Small intestine (tissue), 7 donors: ENCODE measurements around the gene EXOC4. TPM values are rescaled to one million over a fixed set of nuclear protein-coding genes. Genes with fewer than 3 reads are reported as not detected.

Experiments used
- DNase-seq, 2 donors: peaks; one replicate each; pipeline versions ENCODE4 v3.0.0 to v3.0.0-alpha.2; 2013
- FAIRE-seq: peaks from 2 replicates; lab custom pipeline; 2012; peaks lifted over from hg19 to GRCh38; lab: Jason Lieb, UNC
- H3K27ac ChIP-seq, 3 donors: one replicate each; pipeline ENCODE4 v1.5.1; 2013; ENCODE audit warnings: low read length in 2 of 3, mild to moderate bottlenecking in 2 of 3, control low read depth in 1 of 3, inconsistent platforms in 1 of 3, low read depth in 1 of 3, moderate library complexity in 1 of 3
- H3K27me3 ChIP-seq, 3 donors: one replicate each; pipeline ENCODE4 v1.6.1; 2013; ENCODE audit warnings: low read length in 3 of 3, inconsistent platforms in 1 of 3; ENCODE audit not compliant: control insufficient read depth in 3 of 3, insufficient read depth in 3 of 3
- H3K36me3 ChIP-seq, 3 donors: one replicate each; pipeline ENCODE4 v1.6.1; 2013; ENCODE audit warnings: low read length in 3 of 3, inconsistent platforms in 1 of 3, low read depth in 1 of 3, mild to moderate bottlenecking in 1 of 3, moderate library complexity in 1 of 3; ENCODE audit not compliant: control insufficient read depth in 3 of 3, insufficient read depth in 2 of 3
- H3K4me1 ChIP-seq, 3 donors: one replicate each; pipeline ENCODE4 v1.6.1; 2013; ENCODE audit warnings: low read length in 2 of 3, inconsistent platforms in 1 of 3, low read depth in 1 of 3, mild to moderate bottlenecking in 1 of 3, moderate library complexity in 1 of 3; ENCODE audit not compliant: control insufficient read depth in 3 of 3, insufficient read depth in 2 of 3
- H3K4me3 ChIP-seq, 3 donors: one replicate each; pipeline ENCODE4 v1.5.1; 2013; ENCODE audit warnings: low read length in 3 of 3, control low read depth in 1 of 3, inconsistent platforms in 1 of 3, low read depth in 1 of 3, mild to moderate bottlenecking in 1 of 3, moderate library complexity in 1 of 3
- H3K9me3 ChIP-seq, 2 donors: one replicate each; pipeline ENCODE4 v1.6.1; 2013; ENCODE audit warnings: low read depth in 1 of 2, low read length in 1 of 2; ENCODE audit not compliant: control insufficient read depth in 2 of 2, insufficient read depth in 1 of 2
- WGBS, 3 donors: extraction: QIAGEN DNeasy Blood & Tissue Kit; methylation state at CpG; one replicate each; pipeline ENCODE4 v1.1.7; 2013; 5-methylcytosine and 5-hydroxymethylcytosine counted together
- polyA plus RNA-seq, 4 donors: library from polyadenylated mRNA; stranded (reverse) in 3 of 4; unstranded in 1 of 4; fragments of 200-250 nt in 3 of 4; fragments of 120-200 nt in 1 of 4; gene quantifications; one replicate each; pipeline versions ENCODE4 v1.2.1 to v1.2.3, GENCODE V29; 2013
- donor health status: healthy with polysubstance abuse.
- donor health status: control.
- donor health status: control.
- donor health status: Bipolar disorder and iron deficiency.
- donor health status: healthy.

The EXOC4 gene
- polyA plus RNA-seq, 4 donors, result 10.5 to 46.8 (median 18.8) TPM

DNA sequence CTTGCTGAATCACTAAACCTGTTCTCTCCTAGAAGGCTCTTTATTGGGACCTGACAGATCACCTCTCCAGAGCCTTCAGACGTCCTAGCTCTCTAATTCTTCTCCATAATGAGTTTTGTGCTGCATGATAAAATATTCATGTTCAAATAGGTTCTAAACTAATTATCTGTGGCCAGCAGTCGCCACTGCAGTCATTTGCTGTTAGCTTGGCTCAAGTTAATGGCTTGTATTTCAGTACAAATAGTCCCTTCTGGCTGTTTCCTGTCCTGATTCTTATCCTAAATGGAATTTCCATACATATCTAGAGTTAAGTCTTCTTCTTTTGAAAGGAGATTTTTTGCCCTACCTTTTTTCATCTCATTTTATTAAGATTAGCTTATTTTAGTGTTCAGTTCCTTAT is 303.2 kb downstream of the EXOC4 start:
- H3K9me3 ChIP-seq, result no peaks in the 10 kb centered on the region
- 42 to 47% (median 42%) methylated on average over 2 of the region's 2 CpGs for WGBS, 3 donors
- H3K4me1 ChIP-seq, result no peaks in the 10 kb centered on the region
- DNase-seq, result no peak
- no peak overlapping the region for H3K4me3 ChIP-seq
- no peaks in the 10 kb centered on the region for H3K27me3 ChIP-seq
- peaks cover 0 to 2% (median 0%) of the 10 kb centered on the region in 3 donors for H3K36me3 ChIP-seq
- H3K27ac ChIP-seq, result no peak overlapping the region
- no peak for FAIRE-seq

DNA sequence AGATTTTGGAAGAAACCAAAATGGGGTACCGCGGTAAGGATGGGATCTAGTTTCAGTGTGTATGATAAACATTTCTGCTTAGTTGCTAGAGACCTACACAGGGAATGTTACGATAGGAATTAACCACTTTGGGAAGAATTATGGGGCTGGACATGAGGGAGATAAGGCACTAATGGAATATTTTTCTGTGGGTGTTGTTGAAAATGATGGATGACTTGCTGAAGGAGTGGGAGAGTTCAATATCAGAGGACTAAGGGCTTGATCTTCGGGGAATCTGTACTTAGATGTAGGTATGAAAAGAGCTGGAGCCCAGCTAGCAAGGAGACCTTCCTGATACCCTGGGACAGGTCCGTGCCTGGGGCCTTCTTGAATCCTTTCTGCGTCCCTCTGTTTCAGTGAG is 303.7 kb downstream of the EXOC4 start:
- H3K27me3 ChIP-seq, result no peaks in the 10 kb centered on the region
- no peaks in the 10 kb centered on the region for H3K4me1 ChIP-seq
- no peaks in the 10 kb centered on the region for H3K9me3 ChIP-seq
- H3K4me3 ChIP-seq, result no peak overlapping the region
- peaks cover 0 to 2% (median 0%) of the 10 kb centered on the region in 3 donors for H3K36me3 ChIP-seq
- no peak overlapping the region for H3K27ac ChIP-seq
- no peak for DNase-seq
- 95 to 96% (median 95%) methylated on average over 6 of the region's 6 CpGs for WGBS, 3 donors
- FAIRE-seq, result no peak

DNA sequence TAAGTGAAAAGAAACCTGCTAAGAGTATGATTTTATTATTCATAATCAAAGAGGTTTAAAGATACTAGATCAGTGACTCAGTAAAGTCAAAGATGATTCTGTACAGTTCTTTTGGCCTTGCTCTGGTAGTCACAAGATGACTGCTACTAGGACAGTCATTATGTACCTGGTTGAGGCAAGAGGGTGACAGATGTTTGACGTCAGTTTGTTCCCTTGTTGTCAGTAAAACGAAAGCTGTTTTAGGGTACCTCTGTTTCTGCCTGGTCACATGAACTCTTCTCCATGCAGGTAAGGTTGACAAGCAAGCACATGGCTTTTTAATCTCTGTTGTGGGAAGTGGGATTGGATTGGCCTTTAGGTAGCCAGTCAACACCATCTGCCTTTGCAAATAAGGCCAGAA is 308.0 kb downstream of the EXOC4 start:
- DNase-seq (no peak), FAIRE-seq (no peak)
- no peaks in the 10 kb centered on the region for H3K4me1 ChIP-seq
- peaks cover 0 to 2% (median 0%) of the 10 kb centered on the region in 3 donors for H3K36me3 ChIP-seq
- WGBS, 3 donors, result 86 to 93% (median 88%) methylated on average over 2 of the region's 2 CpGs
- no peaks in the 10 kb centered on the region for H3K9me3 ChIP-seq
- no peak overlapping the region for H3K4me3 ChIP-seq
- no peak overlapping the region for H3K27ac ChIP-seq
- no peaks in the 10 kb centered on the region for H3K27me3 ChIP-seq

GRCh38 chr7:133561396-133561795 is 308.5 kb downstream of the EXOC4 start:
- no peaks in the 10 kb centered on the region for H3K9me3 ChIP-seq
- WGBS, 3 donors, result 95 to 99% (median 96%) methylated on average over 3 of the region's 3 CpGs
- FAIRE-seq, result no peak

GRCh38 chr7:133562621-133563020 is 309.7 kb downstream of the EXOC4 start:
- FAIRE-seq (no peak), DNase-seq (no peak)
- 86 to 96% (median 93%) methylated on average over 4 of the region's 4 CpGs for WGBS, 3 donors
- no peak overlapping the region for H3K27ac ChIP-seq
- H3K36me3 ChIP-seq, result peaks cover 0 to 1% (median 0%) of the 10 kb centered on the region in 3 donors
- H3K4me3 ChIP-seq, result no peak overlapping the region
- no peaks in the 10 kb centered on the region for H3K4me1 ChIP-seq
- H3K9me3 ChIP-seq, result peaks cover 0 to 4% of the 10 kb centered on the region in 2 donors
- H3K27me3 ChIP-seq, result no peaks in the 10 kb centered on the region

More at GRCh38 chr7:133561396-133561795, 308.5 kb downstream of the EXOC4 start:
- DNase-seq, result no peak
- peaks cover 0 to 2% (median 0%) of the 10 kb centered on the region in 3 donors for H3K36me3 ChIP-seq
- H3K27me3 ChIP-seq, result no peaks in the 10 kb centered on the region
- H3K4me1 ChIP-seq, result no peaks in the 10 kb centered on the region
- H3K27ac ChIP-seq, result no peak overlapping the region
- no peak overlapping the region for H3K4me3 ChIP-seq

DNA sequence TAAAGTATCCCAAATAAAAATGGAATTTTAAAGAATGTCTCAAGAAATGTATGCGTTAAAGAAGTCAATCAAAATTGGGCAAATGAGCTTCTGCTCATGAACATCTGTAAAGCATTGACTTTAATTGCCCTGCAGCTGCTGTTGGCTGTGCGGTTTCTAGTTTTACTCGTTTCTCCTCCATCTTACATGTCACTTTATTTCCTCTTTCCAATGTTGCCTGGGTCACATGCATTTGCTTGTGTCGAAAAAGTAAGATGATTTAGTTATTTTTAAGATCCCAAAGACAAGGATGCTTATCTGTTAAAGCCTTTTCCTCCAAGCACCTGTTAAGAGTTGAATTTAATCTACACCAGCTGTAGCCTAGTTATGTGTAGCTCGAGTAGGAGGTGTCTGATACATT is 310.4 kb downstream of the EXOC4 start:
- WGBS, 3 donors, result 72 to 90% (median 86%) methylated on average over 5 of the region's 5 CpGs
- Histone ChIP-seq H3K27ac (no peak overlapping the region), H3K36me3 (no peaks in the 10 kb centered on the region), H3K4me1 (no peaks in the 10 kb centered on the region), H3K9me3 (peaks cover 0 to 4% of the 10 kb centered on the region in 2 donors), H3K27me3 (no peaks in the 10 kb centered on the region), H3K4me3 (no peak overlapping the region)
- DNase-seq, result no peak
- FAIRE-seq, result no peak

DNA sequence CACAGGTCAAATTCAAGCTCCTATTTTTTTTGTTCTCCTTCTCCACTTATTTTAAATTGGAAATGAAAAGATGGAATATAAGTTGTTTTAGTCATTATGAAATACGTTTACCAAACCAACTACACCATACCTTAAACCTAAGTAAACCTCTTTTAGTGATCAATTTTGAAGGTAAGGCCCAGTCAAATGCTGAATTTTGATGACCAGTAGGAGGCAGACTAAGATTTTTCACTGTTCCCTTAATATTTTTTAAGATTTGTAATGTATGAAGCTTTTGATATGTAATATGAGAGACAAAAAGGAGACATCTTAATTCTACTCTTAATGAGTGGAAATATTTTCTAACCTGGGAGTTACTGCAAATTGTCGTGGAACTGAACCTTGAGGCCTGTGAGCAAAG is 311.6 kb downstream of the EXOC4 start:
- H3K9me3 ChIP-seq, result peaks cover 0 to 4% of the 10 kb centered on the region in 2 donors
- 86 to 94% (median 93%) methylated on average over 2 of the region's 2 CpGs for WGBS, 3 donors
- no peak for FAIRE-seq
- DNase-seq, result no peak
- no peaks in the 10 kb centered on the region for H3K36me3 ChIP-seq
- no peak overlapping the region for H3K4me3 ChIP-seq
- no peaks in the 10 kb centered on the region for H3K4me1 ChIP-seq
- H3K27ac ChIP-seq, result no peak overlapping the region
- no peaks in the 10 kb centered on the region for H3K27me3 ChIP-seq

- H3K27me3 ChIP-seq, result no peaks in the 10 kb centered on the region
- H3K4me3 ChIP-seq, result no peak overlapping the region
- H3K9me3 ChIP-seq, result peaks cover 0 to 4% of the 10 kb centered on the region in 2 donors
- H3K36me3 ChIP-seq, result no peaks in the 10 kb centered on the region
- no peak for DNase-seq
- WGBS, 3 donors, result 53 to 78% (median 70%) methylated on average over 3 of the region's 3 CpGs
- no peak overlapping the region for H3K27ac ChIP-seq
- FAIRE-seq, result no peak
- H3K4me1 ChIP-seq, result no peaks in the 10 kb centered on the region
These were observed 315.7 kb downstream of the EXOC4 start for GRCh38 chr7:133568544-133568943.

- H3K27ac ChIP-seq, result no peak overlapping the region
- WGBS, 3 donors, result 94% methylated on average over 3 of the region's 3 CpGs
- no peaks in the 10 kb centered on the region for H3K36me3 ChIP-seq
- no peaks in the 10 kb centered on the region for H3K27me3 ChIP-seq
- H3K4me3 ChIP-seq, result no peak overlapping the region
- DNase-seq (no peak), FAIRE-seq (no peak)
- no peaks in the 10 kb centered on the region for H3K4me1 ChIP-seq
- peaks cover 0 to 4% of the 10 kb centered on the region in 2 donors for H3K9me3 ChIP-seq
These were observed 317.4 kb downstream of the EXOC4 start for GRCh38 chr7:133570321-133570720.
